Measurements from ENCODE around the gene PTGFR. TPM values are rescaled to one million over a fixed set of nuclear protein-coding genes. Genes with fewer than 3 reads are reported as not detected.

Gene PTGFR
- total and polyA plus RNA-seq, 5 donors from 2014 or later, result not detected

DNA sequence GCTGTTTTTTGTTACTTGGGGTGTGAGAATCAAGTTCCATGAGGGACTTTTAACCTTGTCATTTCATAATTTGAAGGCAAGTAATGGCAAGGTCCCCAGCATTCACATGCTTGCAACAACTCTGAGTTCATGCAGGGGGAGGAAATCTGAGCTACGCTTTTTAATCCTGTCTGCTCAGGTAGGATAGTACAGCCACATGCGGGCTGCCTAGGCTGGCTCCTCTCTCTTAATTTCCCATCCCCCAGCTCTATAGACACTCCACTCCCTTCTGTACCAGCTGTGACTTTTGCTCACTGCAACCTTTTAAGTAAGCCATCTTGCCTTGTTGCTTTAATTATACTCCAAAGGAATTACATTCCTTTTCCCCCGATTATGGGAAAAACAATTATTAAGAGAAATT lies 30.1 kb downstream of the PTGFR start:
- H3K9me3 Mint-ChIP-seq, result peaks cover 0 to 2% (median 0%) of the 10 kb centered on the region in 7 donors
- Histone ChIP-seq H3K4me1 (ENCODE audit: control insufficient read depth, insufficient read depth, low read length, poor library complexity, severe bottlenecking) (no peaks in the 10 kb centered on the region), H3K27ac (ENCODE audit: insufficient read depth, low read length, poor library complexity, severe bottlenecking) (no peak overlapping the region), H3K4me3 (ENCODE audit: low read depth, low read length) (no peak overlapping the region), H3K36me3 (ENCODE audit: control insufficient read depth, insufficient read depth, low read length) (no peaks in the 10 kb centered on the region), H3K27me3 (ENCODE audit: control insufficient read depth, insufficient read depth, low read length) (no peaks in the 10 kb centered on the region), H3K9me3 (ENCODE audit: control insufficient read depth in 2 of 2, low read length in 2 of 2) (no peaks in the 10 kb centered on the region)
- H3K27ac Mint-ChIP-seq, result no peak overlapping the region
- DNase-seq, result no peak
- no peaks in the 10 kb centered on the region for H3K4me1 Mint-ChIP-seq
- H3K27me3 Mint-ChIP-seq, result no peaks in the 10 kb centered on the region
- H3K36me3 Mint-ChIP-seq, result no peaks in the 10 kb centered on the region
- H3K4me3 Mint-ChIP-seq, result no peak overlapping the region
- no peak for ATAC-seq (ENCODE audit: low read depth in 2 of 2)

DNA sequence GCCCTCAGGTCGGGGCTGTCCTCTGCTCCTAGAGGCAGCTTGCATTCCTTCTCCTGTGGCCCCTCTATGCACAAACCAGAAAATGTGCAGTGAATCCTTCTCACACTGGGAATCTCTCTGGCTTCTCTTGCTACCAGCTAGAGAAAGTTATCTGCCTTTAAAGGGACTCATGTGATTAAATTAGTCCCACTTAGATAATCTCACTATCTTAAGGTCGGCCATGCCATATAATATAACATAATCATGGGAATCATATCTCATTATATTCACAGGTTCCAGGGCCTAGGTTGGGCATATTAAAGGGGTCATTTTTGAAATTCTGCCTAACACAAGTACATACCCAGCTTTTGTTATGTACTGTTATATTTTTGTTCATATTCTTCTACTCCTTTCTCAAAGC lies 31.4 kb downstream of the PTGFR start:
- Mint-ChIP-seq H3K9me3 (peaks cover 0 to 2% (median 0%) of the 10 kb centered on the region in 7 donors), H3K27me3 (no peaks in the 10 kb centered on the region)
- ATAC-seq (ENCODE audit: low read depth in 2 of 2), result no peak

DNA sequence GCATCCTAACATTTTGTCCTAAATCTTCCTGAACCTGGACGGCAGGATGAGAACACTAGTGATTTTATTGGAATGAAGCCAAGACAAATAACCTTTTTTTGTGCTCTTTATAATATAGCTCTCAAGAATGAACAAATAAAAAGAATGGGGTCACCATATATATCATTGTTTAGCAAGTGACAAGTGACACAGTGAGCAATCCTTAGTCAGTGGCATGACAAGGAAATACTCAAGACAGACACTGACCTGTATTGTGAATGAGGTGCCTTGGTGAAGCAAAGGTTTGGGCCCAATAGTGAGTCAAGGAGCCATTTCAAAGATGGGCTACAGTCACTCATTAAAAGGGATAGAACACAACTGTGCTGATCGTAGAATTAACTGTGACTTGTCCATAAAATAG lies 35.7 kb downstream of the PTGFR start:
- Mint-ChIP-seq H3K4me3 (no peak overlapping the region), H3K4me1 (no peaks in the 10 kb centered on the region), H3K9me3 (peaks cover 0 to 3% (median 0%) of the 10 kb centered on the region in 7 donors), H3K27me3 (no peaks in the 10 kb centered on the region), H3K27ac (no peak overlapping the region), H3K36me3 (no peaks in the 10 kb centered on the region)
- Histone ChIP-seq H3K36me3 (ENCODE audit: control insufficient read depth, insufficient read depth, low read length) (no peaks in the 10 kb centered on the region), H3K9me3 (ENCODE audit: control insufficient read depth in 2 of 2, low read length in 2 of 2) (no peaks in the 10 kb centered on the region), H3K4me1 (ENCODE audit: control insufficient read depth, insufficient read depth, low read length, poor library complexity, severe bottlenecking) (no peaks in the 10 kb centered on the region), H3K27ac (ENCODE audit: insufficient read depth, low read length, poor library complexity, severe bottlenecking) (no peak overlapping the region), H3K27me3 (ENCODE audit: control insufficient read depth, insufficient read depth, low read length) (no peaks in the 10 kb centered on the region), H3K4me3 (ENCODE audit: low read depth, low read length) (no peak overlapping the region)
- ATAC-seq (ENCODE audit: low read depth in 2 of 2), result no peak
- no peak for DNase-seq

More for the DNA sequence above, 31.4 kb downstream of the PTGFR start:
- H3K36me3 Mint-ChIP-seq, result no peaks in the 10 kb centered on the region
- no peaks in the 10 kb centered on the region for H3K27me3 ChIP-seq (ENCODE audit: control insufficient read depth, insufficient read depth, low read length)
- H3K27ac Mint-ChIP-seq, result no peak overlapping the region
- no peak overlapping the region for H3K4me3 Mint-ChIP-seq
- no peaks in the 10 kb centered on the region for H3K36me3 ChIP-seq (ENCODE audit: control insufficient read depth, insufficient read depth, low read length)
- no peak overlapping the region for H3K27ac ChIP-seq (ENCODE audit: insufficient read depth, low read length, poor library complexity, severe bottlenecking)
- H3K4me1 Mint-ChIP-seq, result no peaks in the 10 kb centered on the region
- no peaks in the 10 kb centered on the region for H3K4me1 ChIP-seq (ENCODE audit: control insufficient read depth, insufficient read depth, low read length, poor library complexity, severe bottlenecking)
- no peaks in the 10 kb centered on the region for H3K9me3 ChIP-seq (ENCODE audit: control insufficient read depth in 2 of 2, low read length in 2 of 2)
- DNase-seq, result no peak
- H3K4me3 ChIP-seq (ENCODE audit: low read depth, low read length), result no peak overlapping the region

DNA sequence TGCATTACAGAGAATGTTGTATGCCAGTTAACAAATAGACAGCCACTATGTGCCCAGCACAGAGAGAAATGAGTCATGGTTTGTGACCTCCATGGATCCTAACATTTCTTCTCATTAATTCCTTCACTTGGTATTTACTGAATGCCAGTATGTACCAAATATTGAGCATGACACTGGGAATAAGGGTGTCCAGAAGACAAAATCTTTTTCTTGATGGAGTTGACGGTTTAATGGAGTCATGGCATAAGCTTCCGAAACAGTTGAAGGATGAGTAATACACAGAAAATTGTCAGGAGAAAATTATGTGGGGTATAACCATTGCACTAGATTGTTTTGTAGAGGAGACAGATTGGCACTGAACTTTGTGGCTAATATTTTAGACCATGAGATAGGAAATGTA lies 36.9 kb downstream of the PTGFR start:
- Histone ChIP-seq H3K9me3 (ENCODE audit: control insufficient read depth in 2 of 2, low read length in 2 of 2) (no peaks in the 10 kb centered on the region), H3K4me3 (ENCODE audit: low read depth, low read length) (no peak overlapping the region), H3K4me1 (ENCODE audit: control insufficient read depth, insufficient read depth, low read length, poor library complexity, severe bottlenecking) (no peaks in the 10 kb centered on the region), H3K27ac (ENCODE audit: insufficient read depth, low read length, poor library complexity, severe bottlenecking) (no peak overlapping the region), H3K36me3 (ENCODE audit: control insufficient read depth, insufficient read depth, low read length) (no peaks in the 10 kb centered on the region), H3K27me3 (ENCODE audit: control insufficient read depth, insufficient read depth, low read length) (no peaks in the 10 kb centered on the region)
- ATAC-seq (ENCODE audit: low read depth in 2 of 2) (no peak), DNase-seq (no peak)
- Mint-ChIP-seq H3K27ac (no peak overlapping the region), H3K27me3 (no peaks in the 10 kb centered on the region), H3K4me3 (no peak overlapping the region), H3K9me3 (peaks cover 0 to 3% (median 0%) of the 10 kb centered on the region in 7 donors), H3K36me3 (no peaks in the 10 kb centered on the region), H3K4me1 (no peaks in the 10 kb centered on the region)

DNA sequence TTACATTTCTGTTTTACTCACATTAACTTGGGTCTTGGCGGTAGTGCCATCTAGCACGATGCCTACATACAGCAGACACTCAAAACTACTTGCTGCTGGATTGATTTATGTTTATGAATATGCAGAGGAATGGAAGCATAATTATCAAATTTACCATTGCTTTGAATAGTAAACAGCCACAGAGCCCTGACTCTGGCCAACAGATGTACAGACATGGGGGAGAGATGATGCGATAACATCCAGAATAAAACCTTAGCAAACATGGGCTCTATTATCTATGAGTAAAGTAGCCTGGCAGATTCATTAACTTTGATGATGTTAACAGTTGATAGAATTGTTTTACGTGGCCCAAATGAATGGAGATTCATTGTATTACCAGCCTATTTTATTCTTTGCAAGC lies 42.8 kb downstream of the PTGFR start:
- Mint-ChIP-seq H3K27me3 (peaks cover 6% of the 10 kb centered on the region), H3K4me3 (no peak overlapping the region), H3K36me3 (no peaks in the 10 kb centered on the region), H3K4me1 (no peaks in the 10 kb centered on the region), H3K9me3 (no peaks in the 10 kb centered on the region), H3K27ac (no peak overlapping the region)
- H3K27ac ChIP-seq (ENCODE audit: insufficient read depth, low read length, poor library complexity, severe bottlenecking), result no peak overlapping the region
- no peaks in the 10 kb centered on the region for H3K9me3 ChIP-seq (ENCODE audit: control insufficient read depth in 2 of 2, low read length in 2 of 2)
- H3K4me1 ChIP-seq (ENCODE audit: control insufficient read depth, insufficient read depth, low read length, poor library complexity, severe bottlenecking), result no peaks in the 10 kb centered on the region
- no peaks in the 10 kb centered on the region for H3K27me3 ChIP-seq (ENCODE audit: control insufficient read depth, insufficient read depth, low read length)
- H3K36me3 ChIP-seq (ENCODE audit: control insufficient read depth, insufficient read depth, low read length), result no peaks in the 10 kb centered on the region
- DNase-seq, result no peak
- no peak overlapping the region for H3K4me3 ChIP-seq (ENCODE audit: low read depth, low read length)
- ATAC-seq (ENCODE audit: low read depth in 2 of 2), result no peak

GRCh38 chr1:78535286-78535685 lies 44.5 kb downstream of the PTGFR start:
- no peaks in the 10 kb centered on the region for H3K27me3 ChIP-seq (ENCODE audit: control insufficient read depth, insufficient read depth, low read length)
- H3K36me3 ChIP-seq (ENCODE audit: control insufficient read depth, insufficient read depth, low read length), result no peaks in the 10 kb centered on the region
- Mint-ChIP-seq H3K27me3 (peaks cover 6% of the 10 kb centered on the region), H3K4me3 (no peak overlapping the region), H3K27ac (no peak overlapping the region), H3K36me3 (no peaks in the 10 kb centered on the region), H3K9me3 (no peaks in the 10 kb centered on the region), H3K4me1 (no peaks in the 10 kb centered on the region)
- H3K9me3 ChIP-seq (ENCODE audit: control insufficient read depth in 2 of 2, low read length in 2 of 2), result no peaks in the 10 kb centered on the region
- no peaks in the 10 kb centered on the region for H3K4me1 ChIP-seq (ENCODE audit: control insufficient read depth, insufficient read depth, low read length, poor library complexity, severe bottlenecking)
- H3K27ac ChIP-seq (ENCODE audit: insufficient read depth, low read length, poor library complexity, severe bottlenecking), result no peak overlapping the region
- ATAC-seq (ENCODE audit: low read depth in 2 of 2) (no peak), DNase-seq (no peak)
- H3K4me3 ChIP-seq (ENCODE audit: low read depth, low read length), result no peak overlapping the region

GRCh38 chr1:78536427-78536826 lies 45.7 kb downstream of the PTGFR start:
- Histone ChIP-seq H3K27me3 (ENCODE audit: control insufficient read depth, insufficient read depth, low read length) (no peaks in the 10 kb centered on the region), H3K36me3 (ENCODE audit: control insufficient read depth, insufficient read depth, low read length) (no peaks in the 10 kb centered on the region), H3K4me3 (ENCODE audit: low read depth, low read length) (no peak overlapping the region), H3K9me3 (ENCODE audit: control insufficient read depth in 2 of 2, low read length in 2 of 2) (no peaks in the 10 kb centered on the region), H3K27ac (ENCODE audit: insufficient read depth, low read length, poor library complexity, severe bottlenecking) (no peak overlapping the region), H3K4me1 (ENCODE audit: control insufficient read depth, insufficient read depth, low read length, poor library complexity, severe bottlenecking) (no peaks in the 10 kb centered on the region)
- Mint-ChIP-seq H3K9me3 (peaks cover 0 to 3% (median 0%) of the 10 kb centered on the region in 7 donors), H3K4me3 (no peak overlapping the region), H3K36me3 (no peaks in the 10 kb centered on the region), H3K4me1 (no peaks in the 10 kb centered on the region), H3K27me3 (peaks cover 6% of the 10 kb centered on the region), H3K27ac (no peak overlapping the region)
- no peak for ATAC-seq (ENCODE audit: low read depth in 2 of 2)
- no peak for DNase-seq

DNA sequence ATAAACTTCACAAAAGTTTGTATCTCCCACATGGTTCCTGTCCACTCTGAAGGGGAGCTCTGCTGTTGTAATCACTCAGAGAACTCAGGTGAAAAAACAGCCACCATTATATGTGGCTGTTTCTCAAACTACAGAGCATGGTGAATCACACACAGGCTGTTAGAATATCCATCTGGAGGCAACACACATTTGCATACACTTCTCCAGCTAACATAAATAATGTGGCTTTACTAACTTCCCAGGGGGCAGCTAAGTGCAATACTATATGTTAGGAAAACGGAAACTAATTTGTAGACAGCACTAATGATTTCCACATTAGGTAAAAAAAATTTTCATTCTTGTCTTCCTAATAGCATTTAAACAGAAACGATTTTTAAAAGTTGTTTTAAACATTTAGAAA lies 49.3 kb downstream of the PTGFR start:
- Mint-ChIP-seq H3K36me3 (no peaks in the 10 kb centered on the region), H3K4me1 (no peaks in the 10 kb centered on the region), H3K27ac (no peak overlapping the region), H3K9me3 (peaks cover 0 to 8% (median 0%) of the 10 kb centered on the region in 7 donors), H3K4me3 (no peak overlapping the region), H3K27me3 (peaks cover 10% of the 10 kb centered on the region)
- DNase-seq (no peak), ATAC-seq (ENCODE audit: low read depth in 2 of 2) (no peak)
- no peak overlapping the region for H3K4me3 ChIP-seq (ENCODE audit: low read depth, low read length)
- no peaks in the 10 kb centered on the region for H3K9me3 ChIP-seq (ENCODE audit: control insufficient read depth in 2 of 2, low read length in 2 of 2)
- no peaks in the 10 kb centered on the region for H3K36me3 ChIP-seq (ENCODE audit: control insufficient read depth, insufficient read depth, low read length)
- no peaks in the 10 kb centered on the region for H3K27me3 ChIP-seq (ENCODE audit: control insufficient read depth, insufficient read depth, low read length)
- no peak overlapping the region for H3K27ac ChIP-seq (ENCODE audit: insufficient read depth, low read length, poor library complexity, severe bottlenecking)
- H3K4me1 ChIP-seq (ENCODE audit: control insufficient read depth, insufficient read depth, low read length, poor library complexity, severe bottlenecking), result no peaks in the 10 kb centered on the region
